Activated B cell treated with CpG ODN at 0.5 μM for 24 hours (primary cell): ENCODE measurements around the gene SLC38A8. TPM values are rescaled to one million over a fixed set of nuclear protein-coding genes. Genes with fewer than 3 reads are reported as not detected.

ENCODE experiments used
- ATAC-seq: fragments of 200-7000 bp; cut with Tn5 transposase; one replicate; pipeline ENCODE4 v1.10.0; 2021; ENCODE audit warnings: low read depth, mild to moderate bottlenecking, moderate library complexity
- CTCF ChIA-PET: fragments of 350-600 bp; sonication (Branson Sonifier 250); formaldehyde crosslinking; loops from one replicate; lab custom pipeline; 2021; ENCODE audit warnings: antibody characterized with exemption; lab: Charles Lee
- POLR2A ChIA-PET: fragments of 350-600 bp; sonication (Branson Sonifier 250); formaldehyde crosslinking; loops from one replicate; lab custom pipeline; 2021; ENCODE audit warnings: antibody characterized with exemption; lab: Charles Lee
- DNase-seq: peaks from one replicate; pipeline ENCODE4 v3.0.0; 2022
- H3K27ac Mint-ChIP-seq: one replicate; pipeline ENCODE4 v1.8.0; 2020; ENCODE audit warnings: mixed read lengths
- H3K27me3 Mint-ChIP-seq: one replicate; pipeline ENCODE4 v1.8.0; 2021; ENCODE audit warnings: mixed read lengths
- H3K36me3 Mint-ChIP-seq: one replicate; pipeline ENCODE4 v1.8.0; 2021; ENCODE audit warnings: low read depth, mixed read lengths
- H3K4me1 Mint-ChIP-seq: one replicate; pipeline ENCODE4 v1.8.0; 2021; ENCODE audit warnings: mixed read lengths
- H3K4me3 Mint-ChIP-seq: one replicate; pipeline ENCODE4 v1.8.0; 2020; ENCODE audit warnings: mild to moderate bottlenecking, mixed read lengths
- H3K9me3 Mint-ChIP-seq: one replicate; pipeline ENCODE4 v1.8.0; 2020; ENCODE audit warnings: mixed read lengths
- CTCF ChIP-seq: fragments of 200-600 bp; IDR thresholded peaks from one replicate; pipeline ENCODE4 v1.8.0; 2022; ENCODE audit warnings: antibody characterized with exemption, mild to moderate bottlenecking
- intact Hi-C: fragments of 100-400 bp; cut with micrococcal nuclease; formaldehyde crosslinking; loops from one replicate; pipeline ENCODE4 v1.15.1; 2024
- total RNA-seq: library from RNA; stranded (reverse); gene quantifications from 2 replicates; pipeline ENCODE4 v1.2.3, GENCODE V29; 2022

The SLC38A8 gene
- total RNA-seq, 1 donor from 2014 or later: not detected

- no peak for DNase-seq
- CTCF ChIA-PET: no interaction called here
- H3K9me3 Mint-ChIP-seq: peaks cover 14% of the 10 kb centered on the region
These were observed 64.1 kb downstream of the SLC38A8 start for GRCh38 chr16:83978401-83978904.

GRCh38 chr16:83977056-83977815, 65.4 kb downstream of the SLC38A8 start:
- no peak overlapping the region for H3K4me3 Mint-ChIP-seq
- ChIA-PET POLR2A (no interaction called here), CTCF (no interaction called here)
- no peak for DNase-seq
- no peaks in the 10 kb centered on the region for H3K36me3 Mint-ChIP-seq
- H3K9me3 Mint-ChIP-seq: peaks cover 14% of the 10 kb centered on the region
- H3K27me3 Mint-ChIP-seq: peaks cover 12% of the 10 kb centered on the region
- intact Hi-C loops: no loop called here
- H3K27ac Mint-ChIP-seq: no peak overlapping the region
- no peak for ATAC-seq
- no peak for TF ChIP-seq CTCF
- no peaks in the 10 kb centered on the region for H3K4me1 Mint-ChIP-seq

More at GRCh38 chr16:83978401-83978904, 64.1 kb downstream of the SLC38A8 start:
- Mint-ChIP-seq H3K4me1 (no peaks in the 10 kb centered on the region), H3K36me3 (no peaks in the 10 kb centered on the region), H3K27me3 (peaks cover 9% of the 10 kb centered on the region), H3K4me3 (no peak overlapping the region), H3K27ac (no peak overlapping the region)
- no peak for TF ChIP-seq CTCF
- POLR2A ChIA-PET: no interaction called here
- intact Hi-C loops: no loop called here
- ATAC-seq: no peak

GRCh38 chr16:83975590-83976260, 66.9 kb downstream of the SLC38A8 start:
- H3K36me3 Mint-ChIP-seq: no peaks in the 10 kb centered on the region
- no peak for TF ChIP-seq CTCF
- CTCF ChIA-PET: no interaction called here
- H3K4me1 Mint-ChIP-seq: no peaks in the 10 kb centered on the region
- H3K27ac Mint-ChIP-seq: no peak overlapping the region
- intact Hi-C loops: no loop called here
- peaks cover 19% of the 10 kb centered on the region for H3K27me3 Mint-ChIP-seq
- POLR2A ChIA-PET: no interaction called here
- DNase-seq: no peak
- peaks cover 14% of the 10 kb centered on the region for H3K9me3 Mint-ChIP-seq
- ATAC-seq: no peak
- no peak overlapping the region for H3K4me3 Mint-ChIP-seq

- CTCF ChIA-PET: no interaction called here
- intact Hi-C loops: no loop called here
- Mint-ChIP-seq H3K36me3 (no peaks in the 10 kb centered on the region), H3K9me3 (peaks cover 14% of the 10 kb centered on the region), H3K27me3 (peaks cover 29% of the 10 kb centered on the region), H3K4me1 (no peaks in the 10 kb centered on the region), H3K27ac (no peak overlapping the region), H3K4me3 (no peak overlapping the region)
- POLR2A ChIA-PET: no interaction called here
- ATAC-seq (no peak), DNase-seq (no peak)
- TF ChIP-seq CTCF: no peak
These were observed 68.1 kb downstream of the SLC38A8 start for GRCh38 chr16:83974475-83974874.
